ENCODE data around the gene KIZ. TPM values are rescaled to one million over a fixed set of nuclear protein-coding genes. Genes with fewer than 3 reads are reported as not detected.

The KIZ gene
- total RNA-seq, 2 donors from 2014 or later: 9.7 to 10.5 TPM

DNA sequence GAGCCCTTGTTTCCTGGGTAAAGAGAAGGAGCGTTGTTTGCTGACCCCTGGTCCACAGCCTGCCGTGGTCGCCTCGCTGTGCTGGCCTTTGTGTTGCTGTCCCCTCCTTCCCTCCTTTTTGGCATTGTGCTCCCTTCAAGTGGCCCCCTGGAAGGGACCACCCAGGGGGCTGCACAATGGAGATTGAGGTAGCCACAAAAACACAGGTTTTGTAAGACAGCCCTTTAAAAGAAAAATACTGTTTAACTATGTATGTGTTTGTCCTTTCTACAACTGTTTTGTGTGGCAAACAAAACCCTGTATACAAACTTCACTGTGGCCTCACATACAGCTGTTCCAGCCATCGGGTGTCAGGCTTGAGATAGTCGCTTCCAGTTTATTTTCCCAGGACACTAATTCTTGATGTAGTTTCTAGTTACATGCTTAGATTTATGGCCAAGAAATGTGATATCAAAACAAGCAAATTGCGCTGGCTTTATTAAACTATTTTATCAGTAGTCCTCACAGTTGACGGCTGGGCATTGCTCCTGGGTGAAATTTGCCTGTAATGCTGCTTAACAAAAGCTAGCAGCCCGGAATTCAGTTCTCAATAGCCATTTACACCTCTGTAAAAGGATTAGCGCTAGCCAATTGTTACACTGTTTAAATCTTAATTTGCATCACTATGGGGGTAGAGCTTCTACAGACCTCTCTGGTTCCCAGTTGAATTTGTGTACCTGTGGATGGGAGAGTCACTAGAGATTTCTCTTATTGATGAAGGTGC is 64.1 kb downstream of the KIZ start:
- no peak overlapping the region for H3K27ac Mint-ChIP-seq
- no peak overlapping the region for H3K4me3 Mint-ChIP-seq
- H3K9me3 Mint-ChIP-seq: no peaks in the 10 kb centered on the region
- ATAC-seq (replicated peaks): no peak
- peaks cover 5% of the 10 kb centered on the region for H3K36me3 Mint-ChIP-seq (ENCODE audit: low read depth)
- no peaks in the 10 kb centered on the region for H3K4me1 Mint-ChIP-seq
- no peaks in the 10 kb centered on the region for H3K27me3 Mint-ChIP-seq

DNA sequence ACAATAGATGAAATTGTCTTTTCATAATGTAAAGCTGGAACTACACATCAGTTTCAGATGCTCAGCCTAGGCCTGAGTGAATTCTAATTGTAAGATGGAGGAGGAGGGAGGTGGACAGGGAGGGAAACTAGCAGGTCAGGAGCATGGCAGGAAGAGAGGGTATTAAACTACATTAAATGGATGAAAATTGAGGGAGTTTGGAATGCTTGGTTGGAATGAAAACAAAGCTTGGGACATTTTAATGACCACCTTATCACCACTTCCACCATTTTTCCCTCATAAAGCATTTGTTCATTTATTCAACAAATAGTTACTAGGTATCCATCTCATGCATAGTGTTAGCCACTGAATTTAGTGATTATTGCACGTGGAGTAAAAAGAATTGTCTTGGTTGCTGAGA is 65.0 kb downstream of the KIZ start:
- H3K27ac Mint-ChIP-seq: no peak overlapping the region
- ATAC-seq (replicated peaks): no peak
- no peaks in the 10 kb centered on the region for H3K4me1 Mint-ChIP-seq
- H3K27me3 Mint-ChIP-seq: no peaks in the 10 kb centered on the region
- no peaks in the 10 kb centered on the region for H3K9me3 Mint-ChIP-seq
- peaks cover 5% of the 10 kb centered on the region for H3K36me3 Mint-ChIP-seq (ENCODE audit: low read depth)
- H3K4me3 Mint-ChIP-seq: no peak overlapping the region

DNA sequence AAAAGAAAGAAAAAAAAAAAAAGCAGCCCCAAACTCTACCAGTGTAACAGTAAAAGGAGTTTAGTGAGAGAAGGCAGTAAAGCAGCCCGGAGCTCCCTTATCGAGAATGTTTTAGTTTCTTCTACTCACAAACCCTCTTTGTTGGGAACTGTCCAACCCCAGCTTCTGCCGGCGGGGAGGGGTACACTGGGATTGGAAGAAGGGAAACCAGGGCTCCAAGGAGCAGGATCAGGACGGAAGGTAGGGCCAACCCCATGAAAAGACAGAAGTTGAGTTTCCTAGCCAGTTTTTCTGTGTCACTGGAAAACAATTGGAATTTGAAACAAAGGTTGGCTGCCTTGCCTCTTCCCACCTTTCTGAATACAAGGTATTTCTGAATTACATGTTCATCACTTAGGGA is 66.0 kb downstream of the KIZ start:
- no peak overlapping the region for H3K4me3 Mint-ChIP-seq
- H3K27me3 Mint-ChIP-seq: no peaks in the 10 kb centered on the region
- no peaks in the 10 kb centered on the region for H3K9me3 Mint-ChIP-seq
- H3K4me1 Mint-ChIP-seq: no peaks in the 10 kb centered on the region
- ATAC-seq (replicated peaks): no peak
- peaks cover 5% of the 10 kb centered on the region for H3K36me3 Mint-ChIP-seq (ENCODE audit: low read depth)
- no peak overlapping the region for H3K27ac Mint-ChIP-seq

DNA sequence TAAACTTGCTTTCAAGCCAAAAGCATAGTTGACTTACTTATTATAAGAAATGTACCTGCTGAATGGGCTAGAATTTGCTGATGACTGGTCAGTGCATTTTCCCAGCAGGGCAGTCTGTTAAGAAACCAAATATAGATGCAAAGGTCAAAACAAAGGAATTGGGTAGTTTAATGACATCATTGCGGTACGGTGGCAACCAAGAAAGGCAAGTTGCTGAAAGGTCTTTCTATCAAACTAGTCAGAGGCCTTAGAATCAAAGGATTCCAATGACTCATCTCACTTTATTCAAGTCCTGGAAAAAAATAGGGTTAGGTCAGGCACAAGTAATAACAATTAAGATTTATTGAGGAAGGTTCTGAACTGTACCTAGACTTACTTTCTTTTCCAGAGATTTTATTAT is 76.4 kb downstream of the KIZ start:
- Mint-ChIP-seq H3K9me3 (no peaks in the 10 kb centered on the region), H3K4me3 (no peak overlapping the region), H3K36me3 (ENCODE audit: low read depth) (peaks cover 12% of the 10 kb centered on the region), H3K27ac (no peak overlapping the region), H3K4me1 (no peaks in the 10 kb centered on the region), H3K27me3 (no peaks in the 10 kb centered on the region)
- no peak for ATAC-seq (replicated peaks)

DNA sequence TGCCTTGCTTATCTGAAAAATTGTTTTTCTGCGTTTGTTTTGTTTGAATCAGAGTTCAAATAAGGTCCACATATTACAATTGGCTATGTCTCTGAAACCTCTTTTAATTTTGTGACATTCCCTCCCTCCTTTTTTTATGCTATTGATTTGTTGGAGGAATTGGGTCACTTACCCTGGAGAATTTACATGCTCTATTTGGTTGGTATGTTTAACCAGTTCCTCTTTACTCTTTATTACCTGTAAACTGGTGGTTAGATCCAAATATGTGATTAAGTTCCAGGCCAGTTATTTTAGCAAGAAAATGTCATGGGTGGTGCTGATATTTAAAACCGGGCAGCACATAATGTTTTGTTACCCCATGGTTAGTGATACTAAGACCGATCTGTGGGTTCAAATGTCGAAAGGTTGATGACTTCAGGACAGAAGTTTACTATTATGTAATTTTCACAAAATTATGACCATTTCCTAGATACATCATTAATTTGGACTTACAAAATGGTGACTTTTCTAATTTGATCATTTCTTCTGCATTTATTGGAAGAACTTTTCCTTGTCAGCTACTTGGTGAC is 77.3 kb downstream of the KIZ start:
- Mint-ChIP-seq H3K9me3 (no peaks in the 10 kb centered on the region), H3K27ac (no peak overlapping the region), H3K4me3 (no peak overlapping the region), H3K4me1 (no peaks in the 10 kb centered on the region), H3K36me3 (ENCODE audit: low read depth) (peaks cover 12% of the 10 kb centered on the region), H3K27me3 (no peaks in the 10 kb centered on the region)
- ATAC-seq (replicated peaks): no peak

DNA sequence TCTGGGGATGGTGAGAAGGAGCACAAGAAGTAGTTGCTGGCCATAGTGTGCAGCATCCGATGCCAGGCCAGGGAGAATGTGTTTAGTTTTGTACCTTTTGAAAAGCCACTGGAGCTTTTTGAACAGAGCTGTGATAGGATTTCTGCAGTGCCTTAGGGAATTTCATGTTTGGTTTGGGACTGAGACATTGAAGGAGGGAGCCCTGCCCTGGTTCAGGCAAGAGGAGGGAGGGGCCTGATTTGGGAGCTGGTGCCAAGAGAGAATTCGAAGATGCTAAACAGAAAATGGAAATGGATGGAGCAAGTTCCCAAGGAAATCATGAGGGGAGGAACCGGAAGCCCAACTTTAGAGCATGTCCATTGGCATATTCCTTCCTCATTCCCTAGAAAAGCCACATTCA is 80.7 kb downstream of the KIZ start:
- Mint-ChIP-seq H3K27me3 (no peaks in the 10 kb centered on the region), H3K4me3 (no peak overlapping the region), H3K9me3 (no peaks in the 10 kb centered on the region), H3K27ac (no peak overlapping the region), H3K4me1 (no peaks in the 10 kb centered on the region), H3K36me3 (ENCODE audit: low read depth) (peaks cover 12% of the 10 kb centered on the region)
- ATAC-seq (replicated peaks): no peak

DNA sequence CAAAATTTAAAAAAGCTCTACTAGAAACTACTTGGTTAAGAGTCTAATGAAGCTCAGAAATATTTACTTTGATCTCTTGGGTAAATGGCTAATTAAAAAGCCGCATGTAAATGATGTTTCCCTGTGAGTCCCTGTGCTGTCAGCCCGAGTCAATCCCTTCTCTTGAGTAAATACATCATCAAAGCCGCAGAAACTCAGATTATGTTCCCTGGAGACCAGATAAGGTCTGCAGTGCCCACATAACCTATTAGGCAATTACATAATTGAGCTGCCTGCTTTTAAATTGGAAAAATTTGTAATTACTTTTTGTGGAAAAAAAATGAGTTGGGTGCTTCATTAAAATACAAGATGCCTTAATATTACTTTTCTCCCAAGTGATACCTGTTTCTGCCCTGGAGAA is 83.1 kb downstream of the KIZ start:
- peaks cover 16% of the 10 kb centered on the region for H3K36me3 Mint-ChIP-seq (ENCODE audit: low read depth)
- H3K9me3 Mint-ChIP-seq: no peaks in the 10 kb centered on the region
- no peaks in the 10 kb centered on the region for H3K27me3 Mint-ChIP-seq
- ATAC-seq (replicated peaks): no peak
- no peak overlapping the region for H3K4me3 Mint-ChIP-seq
- no peak overlapping the region for H3K27ac Mint-ChIP-seq
- no peaks in the 10 kb centered on the region for H3K4me1 Mint-ChIP-seq

DNA sequence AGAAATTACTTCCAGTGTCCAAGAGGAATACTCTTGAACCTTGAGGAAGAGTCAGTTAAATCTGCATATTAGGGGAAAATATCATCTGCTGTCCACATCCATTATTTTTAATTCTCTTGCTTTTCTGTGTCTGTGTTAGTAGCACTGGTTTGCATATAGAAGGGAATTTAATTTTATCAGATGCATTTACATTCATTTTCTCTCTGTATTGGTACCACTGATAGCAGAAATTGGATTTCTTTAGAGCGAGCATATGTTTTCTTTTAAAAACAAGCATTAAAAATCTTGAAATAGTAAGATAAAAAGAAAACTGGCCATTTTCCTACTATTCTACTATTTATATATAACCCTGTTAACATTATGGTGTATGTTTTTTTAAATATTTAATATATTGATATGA is 83.8 kb downstream of the KIZ start:
- Mint-ChIP-seq H3K36me3 (ENCODE audit: low read depth) (peaks cover 16% of the 10 kb centered on the region), H3K27me3 (no peaks in the 10 kb centered on the region), H3K27ac (no peak overlapping the region), H3K4me3 (no peak overlapping the region), H3K9me3 (no peaks in the 10 kb centered on the region), H3K4me1 (no peaks in the 10 kb centered on the region)
- ATAC-seq (replicated peaks): no peak

DNA sequence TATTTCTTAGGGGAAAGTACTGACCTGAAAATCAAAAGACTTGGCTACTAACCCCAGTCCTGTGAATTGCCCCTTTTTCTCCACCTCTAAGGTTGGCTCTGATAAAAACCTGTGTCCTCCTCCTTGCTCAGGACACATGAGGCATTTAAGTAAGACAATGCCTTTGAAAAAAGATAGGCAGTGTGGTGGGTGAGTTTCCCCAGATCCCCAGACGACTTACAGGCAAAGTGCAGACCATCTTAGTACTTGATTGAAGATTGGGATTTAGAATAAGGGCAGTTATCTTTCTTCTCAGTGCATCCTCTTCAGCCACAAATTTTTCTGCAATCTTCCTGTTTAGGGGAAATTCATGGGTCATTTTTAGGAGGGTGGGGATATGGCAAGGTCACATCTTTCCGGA is 87.8 kb downstream of the KIZ start:
- Mint-ChIP-seq H3K27ac (no peak overlapping the region), H3K4me1 (no peaks in the 10 kb centered on the region), H3K36me3 (ENCODE audit: low read depth) (peaks cover 5% of the 10 kb centered on the region), H3K9me3 (no peaks in the 10 kb centered on the region), H3K27me3 (no peaks in the 10 kb centered on the region), H3K4me3 (no peak overlapping the region)
- ATAC-seq (replicated peaks): no peak

DNA sequence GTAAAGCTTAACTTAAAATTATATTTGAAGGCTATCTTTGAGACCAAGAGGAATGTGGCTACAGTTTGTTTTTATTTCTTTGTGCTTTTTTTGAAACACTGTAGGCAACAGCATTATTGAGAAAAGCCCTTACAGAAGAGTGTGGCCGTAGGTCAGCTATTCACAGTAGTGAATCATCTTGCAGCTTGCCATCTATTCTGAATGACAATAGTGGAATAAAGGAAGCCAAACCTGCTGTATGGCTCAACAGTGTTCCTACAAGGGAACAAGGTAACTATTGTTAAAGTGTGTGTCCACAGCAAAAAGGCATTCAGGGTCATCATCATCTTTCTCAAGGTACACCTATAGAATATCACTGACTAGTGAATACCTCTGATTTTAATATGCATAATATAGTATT is 88.5 kb downstream of the KIZ start:
- H3K4me1 Mint-ChIP-seq: no peaks in the 10 kb centered on the region
- H3K27ac Mint-ChIP-seq: no peak overlapping the region
- no peak for ATAC-seq (replicated peaks)
- peaks cover 5% of the 10 kb centered on the region for H3K36me3 Mint-ChIP-seq (ENCODE audit: low read depth)
- H3K27me3 Mint-ChIP-seq: no peaks in the 10 kb centered on the region
- H3K9me3 Mint-ChIP-seq: no peaks in the 10 kb centered on the region
- H3K4me3 Mint-ChIP-seq: no peak overlapping the region

DNA sequence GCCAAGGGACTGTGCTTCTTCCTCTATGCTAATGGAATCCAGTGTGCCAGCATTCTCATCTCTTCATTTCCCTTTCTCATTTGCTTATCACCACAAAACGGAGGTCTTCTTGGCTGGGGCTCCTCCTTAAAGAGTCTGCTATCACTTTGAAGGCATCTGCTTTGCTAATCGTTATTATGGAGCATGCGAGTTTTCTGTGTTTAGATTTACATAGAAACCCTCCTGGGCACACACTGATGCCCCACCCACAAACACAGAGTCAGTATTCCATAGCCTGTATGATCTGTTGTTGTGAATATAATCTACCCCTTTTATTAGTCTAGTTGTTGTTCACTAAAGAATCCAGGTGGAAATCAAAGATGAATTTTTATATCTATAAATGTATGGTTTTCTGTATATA is 93.8 kb downstream of the KIZ start:
- H3K27me3 Mint-ChIP-seq: no peaks in the 10 kb centered on the region
- H3K9me3 Mint-ChIP-seq: no peaks in the 10 kb centered on the region
- H3K4me3 Mint-ChIP-seq: no peak overlapping the region
- H3K36me3 Mint-ChIP-seq (ENCODE audit: low read depth): peaks cover 6% of the 10 kb centered on the region
- ATAC-seq (replicated peaks): no peak
- H3K27ac Mint-ChIP-seq: no peak overlapping the region
- H3K4me1 Mint-ChIP-seq: no peaks in the 10 kb centered on the region

DNA sequence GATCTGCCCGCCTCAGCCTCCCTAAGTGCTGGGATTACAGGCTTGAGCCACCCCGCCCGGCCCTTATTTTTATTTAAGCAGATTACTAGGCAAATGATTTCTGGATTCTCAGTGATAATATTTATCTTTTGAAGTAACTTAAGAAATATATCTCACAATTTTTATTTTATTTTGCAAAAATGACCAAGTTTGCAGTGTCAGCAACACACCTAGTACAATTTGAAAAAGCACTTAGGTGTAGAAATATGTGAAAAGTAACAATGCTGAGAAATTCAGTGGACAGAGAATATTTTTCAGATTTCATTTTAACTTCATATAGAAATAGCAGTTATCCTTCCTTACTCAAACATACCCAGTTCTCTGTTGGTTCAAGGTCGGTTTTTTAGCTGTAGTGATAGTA is 98.3 kb downstream of the KIZ start:
- Mint-ChIP-seq H3K27ac (no peak overlapping the region), H3K4me3 (no peak overlapping the region), H3K27me3 (no peaks in the 10 kb centered on the region), H3K4me1 (no peaks in the 10 kb centered on the region), H3K36me3 (ENCODE audit: low read depth) (peaks cover 21% of the 10 kb centered on the region), H3K9me3 (no peaks in the 10 kb centered on the region)
- ATAC-seq (replicated peaks): no peak

DNA sequence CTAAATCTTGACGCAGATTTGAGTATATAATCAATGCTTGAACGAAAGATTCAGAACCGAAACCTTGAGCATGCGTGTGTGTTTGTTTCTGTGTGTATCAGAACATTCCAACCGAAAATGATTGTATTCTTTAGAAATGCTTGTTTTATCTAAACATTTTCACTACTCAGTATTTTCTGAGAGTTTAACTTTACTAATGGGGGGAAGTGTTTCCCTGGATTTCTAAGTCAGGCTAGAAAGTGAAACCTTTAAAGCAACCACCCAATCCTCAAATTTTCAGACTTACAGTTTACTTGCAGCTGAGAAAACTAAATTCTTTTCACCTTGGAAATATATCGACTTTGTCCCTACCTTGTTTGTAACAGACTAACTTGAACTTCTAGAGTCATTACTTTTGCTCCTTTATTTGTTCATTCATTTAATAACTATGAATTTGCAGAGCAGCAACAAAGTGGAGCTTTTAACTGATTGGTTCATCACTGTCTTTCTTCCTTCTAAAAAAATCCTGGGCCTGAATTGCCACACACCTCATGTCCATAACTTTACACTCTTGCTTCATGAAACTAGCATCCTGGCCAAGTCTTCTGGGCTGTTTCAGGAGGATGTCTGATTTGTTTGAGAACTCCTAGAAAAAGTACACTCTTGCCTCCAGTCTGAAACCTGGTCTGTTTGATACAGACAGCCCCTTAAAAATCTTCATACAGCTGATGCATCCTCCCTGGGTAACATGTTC is 99.5 kb downstream of the KIZ start:
- H3K4me1 Mint-ChIP-seq: no peaks in the 10 kb centered on the region
- H3K9me3 Mint-ChIP-seq: no peaks in the 10 kb centered on the region
- H3K27ac Mint-ChIP-seq: no peak overlapping the region

DNA sequence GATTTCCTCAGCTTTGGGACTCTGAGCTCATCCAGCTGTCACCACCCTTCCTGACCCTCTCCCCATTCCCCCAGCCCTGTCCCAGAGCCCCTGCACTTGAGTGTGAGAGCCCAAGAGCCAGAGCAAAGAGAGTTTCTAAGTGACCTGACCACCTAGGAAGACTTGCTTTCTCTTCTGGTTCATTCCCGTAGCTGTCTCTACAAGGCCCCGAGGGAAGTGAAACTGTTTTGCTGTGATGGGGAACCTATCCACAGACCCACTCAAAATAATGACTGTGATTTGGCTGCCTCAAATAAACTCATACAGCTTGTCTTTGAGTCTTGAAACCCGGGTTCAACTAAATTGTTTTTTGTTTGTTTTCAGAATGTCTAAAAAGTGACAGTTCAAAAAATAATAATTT is 102.6 kb downstream of the KIZ start:
- Mint-ChIP-seq H3K27me3 (no peaks in the 10 kb centered on the region), H3K9me3 (no peaks in the 10 kb centered on the region), H3K27ac (no peak overlapping the region), H3K4me3 (no peak overlapping the region), H3K36me3 (ENCODE audit: low read depth) (peaks cover 43% of the 10 kb centered on the region), H3K4me1 (no peaks in the 10 kb centered on the region)
- no peak for ATAC-seq (replicated peaks)

More for the DNA sequence above, 99.5 kb downstream of the KIZ start:
- ATAC-seq (replicated peaks): no peak
- Mint-ChIP-seq H3K27me3 (no peaks in the 10 kb centered on the region), H3K36me3 (ENCODE audit: low read depth) (peaks cover 30% of the 10 kb centered on the region), H3K4me3 (no peak overlapping the region)

DNA sequence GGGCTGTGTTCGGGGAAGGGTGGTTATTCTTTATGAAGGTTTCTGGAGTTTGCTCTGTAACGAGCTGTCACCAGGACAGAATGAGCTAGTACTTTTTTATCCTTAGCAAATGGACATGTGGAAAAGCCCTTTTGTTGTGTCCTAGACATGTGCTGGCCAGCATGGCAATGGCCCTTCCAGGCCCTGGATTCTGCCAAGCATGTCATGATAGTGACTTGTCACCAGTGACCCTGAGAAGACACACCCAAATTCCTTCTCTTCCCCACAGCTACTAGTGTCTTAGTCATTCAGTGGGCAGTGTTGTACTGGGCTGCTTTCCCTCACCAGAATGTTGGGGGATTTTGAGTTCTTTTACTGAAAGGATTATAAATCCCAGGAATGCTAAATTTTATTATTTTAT is 103.3 kb downstream of the KIZ start:
- no peak for ATAC-seq (replicated peaks)
- Mint-ChIP-seq H3K4me3 (no peak overlapping the region), H3K36me3 (ENCODE audit: low read depth) (peaks cover 43% of the 10 kb centered on the region), H3K27me3 (no peaks in the 10 kb centered on the region), H3K27ac (no peak overlapping the region), H3K4me1 (no peaks in the 10 kb centered on the region), H3K9me3 (no peaks in the 10 kb centered on the region)
